Calu3 (cell line): ENCODE data around the gene PFKP. TPM values are rescaled to one million over a fixed set of nuclear protein-coding genes. Genes with fewer than 3 reads are reported as not detected.

Source experiments
- BruUV-seq: library from RNA; stranded (reverse); fragments of 400-500 nt; replicated peaks from 2 replicates; lab custom pipeline; 2021; lab: Mats Ljungman, UMichigan
- CTCF ChIA-PET: fragments of 300-600 bp; sonication (Branson Sonifier 250); formaldehyde crosslinking; loops from one replicate; lab custom pipeline; 2022; ENCODE audit warnings: antibody characterized with exemption; lab: Charles Lee
- DNase-seq: peaks from one replicate; pipeline ENCODE4 v3.0.0; 2022
- H3K27ac Mint-ChIP-seq: one replicate; pipeline ENCODE4 v1.8.0; 2022; ENCODE audit warnings: mixed read lengths; ENCODE audit not compliant: unreplicated experiment
- H3K27me3 Mint-ChIP-seq: one replicate; pipeline ENCODE4 v1.8.0; 2022; ENCODE audit warnings: mixed read lengths; ENCODE audit not compliant: unreplicated experiment
- H3K36me3 Mint-ChIP-seq: one replicate; pipeline ENCODE4 v1.8.0; 2022; ENCODE audit warnings: mild to moderate bottlenecking, moderate library complexity, mixed read lengths; ENCODE audit not compliant: insufficient read depth, unreplicated experiment
- H3K4me1 Mint-ChIP-seq: one replicate; pipeline ENCODE4 v1.8.0; 2022; ENCODE audit warnings: mild to moderate bottlenecking, low read depth, mixed read lengths; ENCODE audit not compliant: unreplicated experiment
- H3K4me3 Mint-ChIP-seq: one replicate; pipeline ENCODE4 v1.8.0; 2022; ENCODE audit warnings: mild to moderate bottlenecking, low read depth, moderate library complexity, mixed read lengths; ENCODE audit not compliant: unreplicated experiment
- H3K9me3 Mint-ChIP-seq: one replicate; pipeline ENCODE4 v1.8.0; 2022; ENCODE audit warnings: low read depth, mixed read lengths; ENCODE audit not compliant: unreplicated experiment
- intact Hi-C: fragments of 100-400 bp; cut with micrococcal nuclease; formaldehyde crosslinking; loops from one replicate; pipeline ENCODE4 v1.10.0; 2022; ENCODE audit not compliant: unreplicated experiment
- total RNA-seq: library from RNA; stranded (reverse); gene quantifications from 2 replicates; pipeline ENCODE4 v1.2.3, GENCODE V29; 2022
- TF ChIP-seq, protein P1 (sequence below): fragments of 200-600 bp; IDR thresholded peaks from one replicate; pipeline ENCODE4 v1.8.0; 2022; ENCODE audit warnings: antibody characterized with exemption; ENCODE audit not compliant: unreplicated experiment

PFKP gene
- total RNA-seq, 1 experiment from 2014 or later: 272 TPM

GRCh38 chr10:3151889-3152565, 84.7 kb downstream of the PFKP start:
- intact Hi-C loops: no loop called here
- CTCF ChIA-PET: interaction anchor here (0.7 kb wide), 1 partner anchor 31 kb away, joined by 3 read pairs; no protein-coding TSS in a partner anchor
- TF ChIP-seq, protein P1, sequence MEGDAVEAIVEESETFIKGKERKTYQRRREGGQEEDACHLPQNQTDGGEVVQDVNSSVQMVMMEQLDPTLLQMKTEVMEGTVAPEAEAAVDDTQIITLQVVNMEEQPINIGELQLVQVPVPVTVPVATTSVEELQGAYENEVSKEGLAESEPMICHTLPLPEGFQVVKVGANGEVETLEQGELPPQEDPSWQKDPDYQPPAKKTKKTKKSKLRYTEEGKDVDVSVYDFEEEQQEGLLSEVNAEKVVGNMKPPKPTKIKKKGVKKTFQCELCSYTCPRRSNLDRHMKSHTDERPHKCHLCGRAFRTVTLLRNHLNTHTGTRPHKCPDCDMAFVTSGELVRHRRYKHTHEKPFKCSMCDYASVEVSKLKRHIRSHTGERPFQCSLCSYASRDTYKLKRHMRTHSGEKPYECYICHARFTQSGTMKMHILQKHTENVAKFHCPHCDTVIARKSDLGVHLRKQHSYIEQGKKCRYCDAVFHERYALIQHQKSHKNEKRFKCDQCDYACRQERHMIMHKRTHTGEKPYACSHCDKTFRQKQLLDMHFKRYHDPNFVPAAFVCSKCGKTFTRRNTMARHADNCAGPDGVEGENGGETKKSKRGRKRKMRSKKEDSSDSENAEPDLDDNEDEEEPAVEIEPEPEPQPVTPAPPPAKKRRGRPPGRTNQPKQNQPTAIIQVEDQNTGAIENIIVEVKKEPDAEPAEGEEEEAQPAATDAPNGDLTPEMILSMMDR: no peak
- no peak for DNase-seq
- Mint-ChIP-seq H3K27ac (no peak overlapping the region), H3K27me3 (no peaks in the 10 kb centered on the region), H3K4me3 (no peak overlapping the region), H3K36me3 (peaks cover 49% of the 10 kb centered on the region), H3K4me1 (no peaks in the 10 kb centered on the region), H3K9me3 (no peaks in the 10 kb centered on the region)
- no TSS peak for BruUV-seq

DNA sequence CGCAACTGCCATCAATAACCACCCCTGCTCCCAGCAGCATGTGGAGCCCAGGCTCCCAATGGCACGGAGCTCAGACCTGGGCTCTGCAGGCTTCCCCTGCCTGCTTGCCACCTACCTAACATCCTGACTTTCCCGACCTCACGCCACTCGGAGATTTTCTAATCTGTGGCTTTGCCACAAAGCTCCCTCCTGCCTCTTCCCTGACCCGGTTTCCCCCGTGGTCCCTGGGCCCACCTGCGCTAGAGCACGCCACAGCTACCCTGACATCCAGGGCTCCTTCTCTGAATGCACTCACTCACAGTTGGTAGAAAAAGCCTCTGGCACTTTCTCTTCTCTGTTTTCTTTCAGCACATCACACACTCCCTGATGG, 85.2 kb downstream of the PFKP start:
- Mint-ChIP-seq H3K27ac (no peak overlapping the region), H3K4me1 (no peaks in the 10 kb centered on the region), H3K27me3 (no peaks in the 10 kb centered on the region), H3K4me3 (no peak overlapping the region), H3K36me3 (peaks cover 45% of the 10 kb centered on the region), H3K9me3 (no peaks in the 10 kb centered on the region)
- no TSS peak for BruUV-seq
- CTCF ChIA-PET: interaction anchor here (0.7 kb wide), 1 partner anchor 30 kb away, joined by 3 read pairs; no protein-coding TSS in a partner anchor
- intact Hi-C loops: no loop called here
- TF ChIP-seq, protein P1: no peak
- DNase-seq: no peak

DNA sequence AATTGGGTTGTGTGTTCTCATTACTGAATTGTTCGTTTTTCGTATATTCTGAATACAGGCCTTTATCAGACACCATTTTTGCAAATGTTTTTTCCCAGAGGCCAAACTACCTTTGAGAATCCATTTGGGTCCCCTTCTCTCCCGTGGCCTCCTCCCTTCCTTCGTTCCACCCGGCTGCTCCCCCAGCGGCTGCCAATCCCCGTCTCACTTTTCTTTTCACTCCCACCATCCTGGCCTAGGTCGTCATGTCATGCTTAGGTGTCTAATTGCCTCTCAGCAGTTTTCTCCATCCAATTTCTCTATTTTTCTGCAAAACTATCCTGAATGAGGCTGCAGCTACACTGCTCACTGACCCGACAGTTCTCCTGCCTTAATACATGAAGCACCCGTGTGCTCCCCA, 87.3 kb downstream of the PFKP start:
- CTCF ChIA-PET: no interaction called here
- BruUV-seq: no TSS peak
- peaks cover 40% of the 10 kb centered on the region for H3K36me3 Mint-ChIP-seq
- H3K9me3 Mint-ChIP-seq: no peaks in the 10 kb centered on the region
- TF ChIP-seq, protein P1: no peak
- no peak overlapping the region for H3K4me3 Mint-ChIP-seq
- H3K27ac Mint-ChIP-seq: no peak overlapping the region
- no peaks in the 10 kb centered on the region for H3K4me1 Mint-ChIP-seq
- intact Hi-C loops: no loop called here
- no peak for DNase-seq
- H3K27me3 Mint-ChIP-seq: no peaks in the 10 kb centered on the region

- intact Hi-C loops: no loop called here
- no TSS peak for BruUV-seq
- TF ChIP-seq, protein P1: no peak
- H3K27me3 Mint-ChIP-seq: no peaks in the 10 kb centered on the region
- H3K27ac Mint-ChIP-seq: no peak overlapping the region
- peaks cover 27% of the 10 kb centered on the region for H3K36me3 Mint-ChIP-seq
- DNase-seq: no peak
- CTCF ChIA-PET: no interaction called here
- H3K9me3 Mint-ChIP-seq: no peaks in the 10 kb centered on the region
- no peaks in the 10 kb centered on the region for H3K4me1 Mint-ChIP-seq
- no peak overlapping the region for H3K4me3 Mint-ChIP-seq
Observed at GRCh38 chr10:3159152-3159551, 91.8 kb downstream of the PFKP start.
